Calu3 (cell line): ENCODE measurements around the gene XRCC5. TPM values are rescaled to one million over a fixed set of nuclear protein-coding genes. Genes with fewer than 3 reads are reported as not detected.

Experiments
- BruUV-seq: library from RNA; stranded (reverse); fragments of 400-500 nt; replicated peaks from 2 replicates; lab custom pipeline; 2021; lab: Mats Ljungman, UMichigan
- CTCF ChIA-PET: fragments of 300-600 bp; sonication (Branson Sonifier 250); formaldehyde crosslinking; loops from one replicate; lab custom pipeline; 2022; ENCODE audit warnings: antibody characterized with exemption; lab: Charles Lee
- DNase-seq: peaks from one replicate; pipeline ENCODE4 v3.0.0; 2022
- H3K27ac Mint-ChIP-seq: one replicate; pipeline ENCODE4 v1.8.0; 2022; ENCODE audit warnings: mixed read lengths; ENCODE audit not compliant: unreplicated experiment
- H3K27me3 Mint-ChIP-seq: one replicate; pipeline ENCODE4 v1.8.0; 2022; ENCODE audit warnings: mixed read lengths; ENCODE audit not compliant: unreplicated experiment
- H3K36me3 Mint-ChIP-seq: one replicate; pipeline ENCODE4 v1.8.0; 2022; ENCODE audit warnings: mild to moderate bottlenecking, moderate library complexity, mixed read lengths; ENCODE audit not compliant: insufficient read depth, unreplicated experiment
- H3K4me1 Mint-ChIP-seq: one replicate; pipeline ENCODE4 v1.8.0; 2022; ENCODE audit warnings: mild to moderate bottlenecking, low read depth, mixed read lengths; ENCODE audit not compliant: unreplicated experiment
- H3K4me3 Mint-ChIP-seq: one replicate; pipeline ENCODE4 v1.8.0; 2022; ENCODE audit warnings: mild to moderate bottlenecking, low read depth, moderate library complexity, mixed read lengths; ENCODE audit not compliant: unreplicated experiment
- H3K9me3 Mint-ChIP-seq: one replicate; pipeline ENCODE4 v1.8.0; 2022; ENCODE audit warnings: low read depth, mixed read lengths; ENCODE audit not compliant: unreplicated experiment
- intact Hi-C: fragments of 100-400 bp; cut with micrococcal nuclease; formaldehyde crosslinking; loops from one replicate; pipeline ENCODE4 v1.10.0; 2022; ENCODE audit not compliant: unreplicated experiment
- total RNA-seq: library from RNA; stranded (reverse); gene quantifications from 2 replicates; pipeline ENCODE4 v1.2.3, GENCODE V29; 2022
- TF ChIP-seq, protein P1 (sequence below): fragments of 200-600 bp; IDR thresholded peaks from one replicate; pipeline ENCODE4 v1.8.0; 2022; ENCODE audit warnings: antibody characterized with exemption; ENCODE audit not compliant: unreplicated experiment

The XRCC5 gene
- total RNA-seq, 1 experiment from 2014 or later = 313 TPM

DNA sequence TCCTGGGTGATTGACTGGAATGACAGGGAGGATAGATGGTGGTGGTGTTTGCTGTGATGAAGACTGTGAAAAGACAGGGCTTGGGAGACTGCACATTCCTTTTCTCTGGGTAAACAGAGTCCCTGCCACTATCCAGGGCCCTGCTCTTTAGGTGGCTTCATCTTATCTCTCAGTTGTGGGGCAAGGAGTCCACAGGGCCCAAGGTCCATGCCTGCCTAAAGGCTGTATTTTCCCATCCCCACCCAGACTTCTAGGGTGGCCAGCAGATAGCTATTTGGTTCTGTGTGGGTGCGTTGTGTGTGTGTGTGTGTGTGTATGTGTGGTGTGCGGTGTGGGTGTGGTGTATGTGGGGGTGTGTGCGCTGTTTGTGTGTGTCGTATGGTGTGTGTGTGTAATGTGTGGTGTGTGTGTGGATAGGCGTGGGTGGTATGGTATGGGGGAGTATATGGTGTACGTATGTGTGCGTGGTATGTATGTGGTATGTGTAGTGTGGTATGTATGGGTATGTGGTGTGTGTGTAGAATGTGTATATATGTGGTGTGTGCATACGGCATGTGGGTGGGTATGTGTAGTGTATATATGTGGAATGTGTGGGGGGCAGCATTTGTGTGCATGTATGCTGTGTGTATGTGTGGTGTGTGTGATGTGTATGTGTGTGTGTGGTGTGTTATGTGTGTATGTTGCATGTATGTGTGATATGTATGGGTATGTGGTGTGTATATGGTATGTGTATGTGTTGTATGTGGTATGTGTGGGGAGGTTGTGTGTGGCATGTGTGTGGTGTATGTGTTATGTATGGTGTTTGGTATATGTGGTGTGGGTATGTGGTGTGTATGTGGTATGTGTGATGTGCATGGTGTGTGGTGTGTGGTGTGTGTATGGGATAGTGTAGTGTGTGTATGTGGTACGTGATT is 10.5 kb upstream of the XRCC5 start:
- H3K27ac Mint-ChIP-seq = no peak overlapping the region
- no TSS peak for BruUV-seq

DNA sequence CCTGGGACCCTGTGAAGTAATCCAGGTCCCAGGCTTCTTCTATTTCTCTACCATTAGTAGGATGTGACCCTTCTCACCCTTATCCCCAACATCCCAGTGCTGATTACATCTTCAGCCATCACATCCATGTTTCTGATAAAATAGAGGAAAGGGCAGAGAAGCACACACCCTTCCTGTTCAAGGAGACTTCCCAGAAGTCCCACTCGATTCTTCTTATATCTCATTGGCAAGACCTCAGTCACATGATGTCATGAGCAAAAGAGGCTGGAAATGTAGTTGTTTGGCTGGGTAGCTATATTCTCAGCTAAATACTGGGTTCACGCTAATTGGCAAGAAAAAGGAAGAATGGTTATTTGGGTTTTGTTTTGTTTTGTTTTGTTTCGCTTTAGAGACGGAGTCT is 8.0 kb upstream of the XRCC5 start:
- CTCF ChIA-PET = no interaction called here
- no peak for DNase-seq
- no TSS peak for BruUV-seq

More for the DNA sequence above, 10.5 kb upstream of the XRCC5 start:
- TF ChIP-seq, protein P1, sequence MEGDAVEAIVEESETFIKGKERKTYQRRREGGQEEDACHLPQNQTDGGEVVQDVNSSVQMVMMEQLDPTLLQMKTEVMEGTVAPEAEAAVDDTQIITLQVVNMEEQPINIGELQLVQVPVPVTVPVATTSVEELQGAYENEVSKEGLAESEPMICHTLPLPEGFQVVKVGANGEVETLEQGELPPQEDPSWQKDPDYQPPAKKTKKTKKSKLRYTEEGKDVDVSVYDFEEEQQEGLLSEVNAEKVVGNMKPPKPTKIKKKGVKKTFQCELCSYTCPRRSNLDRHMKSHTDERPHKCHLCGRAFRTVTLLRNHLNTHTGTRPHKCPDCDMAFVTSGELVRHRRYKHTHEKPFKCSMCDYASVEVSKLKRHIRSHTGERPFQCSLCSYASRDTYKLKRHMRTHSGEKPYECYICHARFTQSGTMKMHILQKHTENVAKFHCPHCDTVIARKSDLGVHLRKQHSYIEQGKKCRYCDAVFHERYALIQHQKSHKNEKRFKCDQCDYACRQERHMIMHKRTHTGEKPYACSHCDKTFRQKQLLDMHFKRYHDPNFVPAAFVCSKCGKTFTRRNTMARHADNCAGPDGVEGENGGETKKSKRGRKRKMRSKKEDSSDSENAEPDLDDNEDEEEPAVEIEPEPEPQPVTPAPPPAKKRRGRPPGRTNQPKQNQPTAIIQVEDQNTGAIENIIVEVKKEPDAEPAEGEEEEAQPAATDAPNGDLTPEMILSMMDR = no peak
- no peak for DNase-seq
- Mint-ChIP-seq H3K27me3 (no peaks in the 10 kb centered on the region), H3K36me3 (no peaks in the 10 kb centered on the region), H3K4me3 (no peak overlapping the region), H3K4me1 (no peaks in the 10 kb centered on the region), H3K9me3 (no peaks in the 10 kb centered on the region)
- CTCF ChIA-PET = no interaction called here
- intact Hi-C loops = no loop called here

DNA sequence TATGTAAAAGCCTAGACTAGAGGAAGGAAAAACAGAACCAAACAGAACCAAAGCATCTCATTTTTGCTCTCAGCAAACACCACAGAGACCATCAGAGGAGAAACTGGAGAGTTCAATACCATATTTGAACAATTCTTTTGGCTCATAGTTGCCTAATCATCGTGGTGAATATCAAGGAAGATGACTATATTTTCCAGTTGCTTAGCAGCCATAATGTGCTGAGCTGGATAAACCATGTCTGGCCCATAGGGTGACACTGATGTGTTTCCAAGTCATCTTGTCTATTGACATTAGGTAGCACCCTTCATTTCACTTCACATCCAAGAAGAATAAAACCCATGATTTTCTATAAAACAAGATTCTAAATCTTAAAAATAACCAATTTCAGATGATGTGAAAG is 5.9 kb upstream of the XRCC5 start:
- no TSS peak for BruUV-seq
- no peak overlapping the region for H3K27ac Mint-ChIP-seq
- H3K9me3 Mint-ChIP-seq = no peaks in the 10 kb centered on the region
- no peak overlapping the region for H3K4me3 Mint-ChIP-seq
- H3K4me1 Mint-ChIP-seq = no peaks in the 10 kb centered on the region
- no peak for DNase-seq
- CTCF ChIA-PET = interaction anchor here (0.6 kb wide), 1 partner anchor 1294 kb away, joined by 3 read pairs; the partner anchor contains the start of gene BARD1
- no peaks in the 10 kb centered on the region for H3K27me3 Mint-ChIP-seq
- TF ChIP-seq, protein P1 = no peak
- intact Hi-C loops = no loop called here
- no peaks in the 10 kb centered on the region for H3K36me3 Mint-ChIP-seq

More for the DNA sequence above, 8.0 kb upstream of the XRCC5 start:
- Mint-ChIP-seq H3K27ac (no peak overlapping the region), H3K4me1 (no peaks in the 10 kb centered on the region), H3K27me3 (no peaks in the 10 kb centered on the region), H3K4me3 (no peak overlapping the region), H3K36me3 (no peaks in the 10 kb centered on the region), H3K9me3 (no peaks in the 10 kb centered on the region)
- intact Hi-C loops = no loop called here
- TF ChIP-seq, protein P1 = no peak

DNA sequence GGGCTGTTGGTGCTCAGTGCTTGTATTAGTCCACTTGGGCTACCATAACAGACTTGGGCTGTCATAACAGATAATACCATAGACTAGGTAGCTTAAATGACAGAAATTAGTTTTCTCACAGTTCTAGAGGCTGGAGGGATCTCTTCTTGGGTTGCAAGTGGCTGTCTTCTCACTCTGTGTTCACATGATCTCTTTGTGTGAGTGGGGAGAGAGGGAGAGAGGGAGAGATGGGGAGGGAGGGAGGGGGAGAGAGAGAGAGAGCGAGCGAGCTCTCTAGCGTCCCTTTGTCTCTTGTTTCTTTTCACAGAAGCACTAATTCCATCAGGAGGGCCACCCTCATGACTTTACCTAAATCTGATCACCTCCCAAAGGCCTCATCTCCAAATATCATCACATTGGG is 4.5 kb upstream of the XRCC5 start:
- intact Hi-C loops = no loop called here
- no peaks in the 10 kb centered on the region for H3K9me3 Mint-ChIP-seq
- CTCF ChIA-PET = interaction anchor here (0.7 kb wide), 1 partner anchor 21 kb away, joined by 4 read pairs; no protein-coding TSS in a partner anchor
- BruUV-seq = no TSS peak
- peaks cover 13% of the 10 kb centered on the region for H3K36me3 Mint-ChIP-seq
- H3K4me1 Mint-ChIP-seq = no peaks in the 10 kb centered on the region
- H3K4me3 Mint-ChIP-seq = no peak overlapping the region
- DNase-seq = no peak
- H3K27me3 Mint-ChIP-seq = no peaks in the 10 kb centered on the region
- no peak overlapping the region for H3K27ac Mint-ChIP-seq
- TF ChIP-seq, protein P1 = no peak
